GM19035 (cell line): ENCODE measurements around the gene HES7.

Experiments
- ATAC-seq: cut with Tn5 transposase; IDR thresholded peaks from one replicate; pipeline ENCODE4 v1.9.1; 2021; ENCODE audit not compliant: unreplicated experiment

Gene HES7

DNA sequence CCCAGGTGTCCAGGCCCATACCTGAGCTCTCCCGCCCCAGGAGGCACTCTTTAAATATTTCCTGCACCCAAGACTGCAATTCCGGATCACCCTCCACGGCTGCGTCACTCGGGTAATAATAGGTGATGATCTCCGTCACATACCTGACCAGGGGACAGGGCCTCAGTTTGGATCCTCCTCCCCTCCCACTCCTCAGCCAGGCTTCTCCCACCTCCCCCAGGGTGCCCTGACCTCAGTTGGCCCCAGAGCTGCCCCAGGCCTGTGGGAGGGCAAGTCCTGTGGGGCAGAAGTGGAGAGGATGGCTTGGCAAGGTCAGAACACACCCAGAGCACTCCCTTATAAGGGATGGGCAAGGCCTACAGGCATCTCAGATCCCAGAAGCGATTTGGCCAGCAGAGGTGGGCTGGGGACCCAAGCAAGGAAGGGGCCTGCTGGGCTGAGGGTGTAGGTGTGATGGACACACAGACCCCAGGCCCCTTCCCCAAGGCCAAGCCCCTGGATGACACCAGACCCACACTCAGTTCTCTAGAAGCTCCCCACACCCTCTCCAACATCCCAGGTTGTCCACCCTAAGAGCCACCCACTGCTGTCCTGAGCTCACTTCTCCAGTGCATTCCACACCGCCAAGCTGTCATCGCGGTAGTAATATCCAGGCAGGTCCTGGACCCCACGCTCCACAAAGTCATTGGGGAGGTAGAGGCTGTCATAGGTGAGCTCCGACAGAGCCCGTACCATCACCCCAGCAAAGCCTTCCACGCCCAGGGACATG lies 48.1 kb downstream of the HES7 start:
- no peak for ATAC-seq

DNA sequence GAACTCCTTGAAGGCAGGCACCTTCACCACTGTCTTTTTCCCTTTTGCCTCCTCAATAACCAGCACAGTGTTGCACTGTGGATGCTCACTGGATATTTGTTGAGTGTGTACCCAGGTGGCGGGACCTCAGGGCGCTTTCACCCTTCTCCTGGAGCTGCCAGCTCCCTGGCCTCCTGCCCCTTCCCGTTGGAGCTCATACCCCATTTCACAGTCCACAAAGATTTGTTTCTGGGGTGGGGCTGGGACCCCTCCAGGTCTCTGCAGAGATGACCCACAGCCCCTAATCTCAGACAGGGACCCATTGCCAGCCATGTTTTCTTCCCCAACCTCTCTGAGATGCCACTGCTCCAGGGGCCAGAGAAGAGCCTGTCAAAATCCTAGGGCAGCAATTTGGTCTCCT lies 48.8 kb downstream of the HES7 start:
- no peak for ATAC-seq

DNA sequence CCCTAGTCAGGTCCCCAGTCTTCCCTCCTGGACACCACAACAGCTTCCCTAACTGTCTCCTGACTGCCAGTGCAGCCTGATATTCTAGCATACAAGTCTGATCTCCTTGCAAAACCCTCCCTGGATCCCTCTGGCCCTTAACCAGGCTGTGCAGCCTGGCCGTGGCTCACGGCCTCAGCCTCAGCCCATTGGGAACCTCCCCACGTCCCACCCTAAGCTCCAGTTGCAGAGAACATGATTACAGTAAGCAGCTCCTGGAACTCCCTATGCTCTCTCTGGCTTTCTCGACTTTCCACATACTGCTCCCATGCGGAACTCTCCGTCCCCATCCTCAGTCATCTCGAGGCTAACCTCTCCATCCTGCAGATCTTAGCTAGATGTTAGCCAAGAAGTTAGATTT lies 49.4 kb downstream of the HES7 start:
- no peak for ATAC-seq

DNA sequence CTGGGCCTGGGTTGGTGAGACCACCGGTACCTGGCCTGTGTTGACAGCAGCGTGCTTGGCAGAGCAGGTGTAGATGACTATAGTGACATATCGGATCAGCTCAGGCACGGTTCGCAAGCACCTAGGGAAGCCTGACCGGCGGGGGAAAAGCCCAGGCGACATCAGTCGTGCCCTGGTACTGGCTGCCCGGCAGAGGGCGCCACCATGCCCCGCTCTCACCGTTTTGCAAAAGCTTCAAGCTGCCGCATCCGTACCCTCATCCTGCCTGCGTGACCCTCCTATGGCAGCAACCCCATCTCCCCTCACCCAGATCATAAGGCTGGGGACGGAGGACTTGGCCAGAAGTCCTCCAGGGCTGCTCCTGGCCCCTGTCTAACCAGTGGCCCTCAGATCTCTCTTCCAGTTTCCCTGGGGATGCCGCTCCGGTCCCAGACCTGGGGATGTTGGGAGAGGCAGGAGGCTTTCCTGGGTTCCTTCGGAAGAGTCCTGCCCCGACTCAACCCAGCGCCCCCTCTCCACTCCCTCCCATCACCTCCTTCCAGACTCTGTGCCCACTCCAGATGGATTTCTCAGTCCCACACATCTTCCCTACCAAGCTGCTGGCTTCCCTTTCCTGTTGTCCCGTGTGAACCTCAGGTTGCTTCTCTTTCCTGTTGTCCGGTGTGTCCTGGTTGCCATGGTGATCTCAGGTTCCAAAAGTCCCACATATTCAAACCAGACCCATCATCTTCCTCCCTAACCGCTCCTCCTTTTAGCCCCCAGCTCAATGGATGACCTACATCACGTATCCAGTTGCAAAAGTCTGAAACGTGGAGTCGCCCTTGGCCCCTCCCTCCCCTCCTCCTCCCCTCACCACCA lies 50.0 kb downstream of the HES7 start:
- ATAC-seq: no peak

DNA sequence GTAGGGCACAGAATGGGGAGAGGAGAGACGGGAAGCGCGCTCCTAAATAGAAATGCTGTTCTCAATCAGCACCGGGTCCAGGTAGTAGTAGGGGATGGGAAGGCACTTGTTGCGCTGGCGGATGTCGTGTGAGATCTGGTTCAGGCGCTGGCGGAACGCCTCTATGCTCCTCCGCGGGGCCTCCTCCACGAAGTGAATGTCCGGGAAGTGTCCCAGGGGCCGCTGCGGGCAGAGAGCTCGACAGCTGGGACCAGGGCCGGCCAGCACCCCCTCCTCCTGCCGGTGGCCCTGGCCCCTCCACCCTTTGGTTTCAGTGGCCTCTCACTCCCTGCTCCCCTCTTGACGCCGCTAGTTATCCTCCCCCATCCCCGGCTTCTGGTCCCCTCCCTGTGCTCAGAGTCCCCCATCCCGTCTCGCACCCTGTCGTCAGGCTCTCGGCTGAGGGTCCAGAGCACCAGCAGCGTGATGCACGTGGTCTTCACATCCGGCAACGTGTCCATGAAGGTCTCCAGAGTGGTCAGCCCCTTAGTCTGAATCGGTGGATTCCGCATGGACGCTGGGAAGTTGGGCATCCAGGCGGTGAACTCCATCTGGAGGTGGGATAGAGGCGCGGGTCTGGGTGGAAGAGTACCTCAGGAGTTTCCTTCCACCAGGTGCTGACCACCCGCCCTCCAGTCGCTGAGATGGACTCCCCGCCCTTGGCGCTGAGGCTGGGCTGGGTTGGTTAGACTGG lies 51.0 kb downstream of the HES7 start:
- ATAC-seq: no peak

DNA sequence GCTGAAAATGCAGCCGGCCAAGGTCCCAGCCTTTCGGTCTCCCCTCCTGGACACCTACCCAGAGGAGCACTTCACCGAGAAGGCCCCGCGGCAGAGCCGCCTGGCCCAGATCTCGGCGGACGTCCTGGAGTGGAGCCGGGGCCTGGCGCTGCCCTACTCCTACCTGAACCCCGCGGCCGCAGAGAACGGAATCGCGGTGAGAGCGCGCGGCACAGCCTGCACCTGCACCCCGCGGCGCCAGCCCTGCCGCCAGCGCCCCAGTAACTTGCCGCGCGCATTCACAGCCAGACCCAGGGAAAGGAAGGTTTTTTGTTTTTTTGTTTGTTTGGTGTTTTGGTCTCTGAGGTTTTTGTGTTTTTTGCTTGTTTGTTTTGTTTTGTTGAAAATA lies 51.6 kb downstream of the HES7 start:
- no peak for ATAC-seq

DNA sequence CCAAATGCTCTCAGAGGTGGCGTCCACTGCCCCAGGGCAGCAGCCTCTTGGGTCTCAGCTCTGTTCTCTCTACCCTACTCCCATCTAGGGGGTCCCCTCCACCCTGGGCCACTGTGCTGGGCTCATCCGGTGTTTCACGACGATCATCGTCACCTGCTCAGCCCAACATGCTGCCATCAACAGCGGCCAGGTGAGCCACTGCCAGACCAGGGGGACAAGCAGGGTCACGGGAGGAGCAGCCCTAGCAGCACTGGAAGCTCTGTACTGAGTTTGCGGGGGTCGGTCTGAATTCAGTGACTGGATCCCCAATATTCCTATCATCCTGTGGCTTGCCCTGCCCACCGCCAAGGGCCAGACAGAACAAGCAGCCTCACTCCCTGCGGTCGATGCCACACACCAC lies 52.4 kb downstream of the HES7 start:
- ATAC-seq: no peak
